Stimulated activated CD8-positive, alpha-beta memory T cell treated with anti-CD3 and anti-CD28 coated beads, Interleukin-15, amount 100 ng/mL, for 48 hours (primary cell): Measurements from ENCODE around the gene ELOVL6.
"Not testable (repeated sequence)": the region's sequence is repeated elsewhere in the genome, so short reads cannot be mapped to it uniquely, and the experiment has no call there.

Source experiments
- DNase-seq, 2 donors: peaks; one replicate each; pipeline ENCODE4 v3.0.0-alpha.2; 2020; ENCODE audit warnings: low read depth in 2 of 2

Gene ELOVL6

GRCh38 chr4:110196871-110197528 is 1.4 kb downstream of the ELOVL6 start:
- DNase-seq: peak; percentile 25 to 32

- DNase-seq: peak; percentile 43 to 45
Measured at GRCh38 chr4:110196206-110196870, 2.1 kb downstream of the ELOVL6 start.

DNA sequence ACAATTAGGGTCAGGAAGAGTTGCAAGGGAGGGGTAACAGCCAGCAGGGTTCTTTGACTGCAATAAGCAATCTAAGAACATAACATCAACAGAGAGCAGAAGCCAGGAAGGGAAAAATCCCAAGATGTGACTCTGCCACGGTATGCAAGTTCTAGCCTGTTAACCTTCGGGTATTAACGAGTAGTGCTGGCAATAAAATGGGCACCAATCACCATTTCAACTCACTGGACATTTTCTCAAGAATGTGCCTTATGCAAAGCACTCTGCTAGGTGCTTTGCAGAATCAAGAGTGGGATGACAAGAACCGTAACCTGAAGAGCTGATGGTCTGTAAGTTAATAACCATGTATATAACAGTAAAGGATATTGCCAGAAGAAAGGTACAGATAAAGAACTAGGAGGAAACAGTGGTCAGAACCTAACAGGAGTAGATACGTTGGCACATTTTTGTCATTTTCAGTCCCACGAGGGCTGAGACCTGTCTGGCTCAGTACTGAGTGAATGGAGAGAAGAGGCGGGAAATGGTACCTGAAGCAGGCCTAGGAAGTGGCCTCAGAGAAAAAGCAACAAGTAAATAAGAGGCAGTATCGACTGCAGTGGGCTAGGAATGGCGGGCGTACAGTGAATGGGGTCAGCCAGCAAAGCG is 2.7 kb downstream of the ELOVL6 start:
- DNase-seq: no peak

- DNase-seq: peak; percentile 54 to 69
Measured at GRCh38 chr4:110193822-110194761, 4.3 kb downstream of the ELOVL6 start.

GRCh38 chr4:110193287-110193686 is 5.1 kb downstream of the ELOVL6 start:
- not testable (repeated sequence) for DNase-seq

DNA sequence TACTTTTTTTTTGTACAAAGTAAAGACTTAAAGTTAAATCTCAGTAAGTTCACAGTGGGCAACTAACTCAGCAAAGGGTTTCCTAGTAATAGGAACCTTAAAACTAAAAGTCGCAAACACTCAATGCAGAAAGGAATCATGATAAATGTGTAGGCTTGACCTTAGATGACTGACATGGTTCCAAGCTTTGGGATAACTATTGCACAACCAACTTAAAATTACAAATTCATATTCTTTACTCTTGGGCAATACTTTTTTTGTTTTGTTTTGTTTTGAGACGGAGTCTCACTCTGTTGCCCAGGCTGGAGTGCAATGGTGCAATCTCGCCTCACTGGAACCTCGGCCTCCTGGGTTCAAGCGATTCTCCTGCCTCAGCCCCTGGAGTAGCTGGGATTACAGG is 8.2 kb downstream of the ELOVL6 start:
- no peak for DNase-seq

- no peak for DNase-seq
Measured at GRCh38 chr4:110188113-110188512, 10.3 kb downstream of the ELOVL6 start.

GRCh38 chr4:110184791-110185155 is 13.6 kb downstream of the ELOVL6 start:
- DNase-seq: no peak

- no peak for DNase-seq
Measured at GRCh38 chr4:110184140-110184790, 14.2 kb downstream of the ELOVL6 start.

DNA sequence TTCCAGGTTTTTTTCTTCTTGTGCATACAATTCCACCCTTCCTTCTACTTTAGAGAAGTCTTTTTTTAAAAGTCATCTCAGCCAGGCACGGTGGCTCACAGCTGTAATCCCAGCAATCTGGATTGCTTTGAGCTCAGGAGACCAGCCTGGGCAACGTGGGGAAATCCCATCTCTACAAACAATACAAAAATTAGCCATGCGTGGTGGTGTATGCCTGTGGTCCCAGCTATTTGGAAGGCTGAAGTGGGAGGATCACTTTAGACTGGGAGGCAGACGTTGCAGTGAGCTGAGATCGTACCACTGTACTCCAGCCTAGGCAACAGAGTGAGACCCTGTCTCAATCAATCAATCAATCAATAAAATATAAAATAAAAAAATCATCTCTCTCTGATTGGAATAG is 14.8 kb downstream of the ELOVL6 start:
- DNase-seq: no peak

DNA sequence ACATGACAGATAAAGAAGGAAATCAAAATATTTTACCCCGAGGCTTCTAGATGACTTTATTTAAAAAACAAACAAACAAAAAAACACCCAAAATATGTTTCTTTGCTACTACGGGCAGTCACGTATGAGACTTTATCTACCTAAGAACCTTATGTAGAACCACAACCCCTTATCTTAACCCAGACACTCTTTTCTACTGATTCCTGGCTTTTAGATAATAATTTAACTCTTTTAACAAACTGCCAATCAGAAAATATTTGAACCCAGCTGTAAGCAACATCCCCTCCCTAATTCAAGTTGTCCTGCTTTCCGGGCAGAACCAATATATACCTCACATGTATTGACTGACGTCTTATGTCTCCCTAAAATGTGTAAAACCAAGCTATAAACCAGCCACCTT is 15.4 kb downstream of the ELOVL6 start:
- DNase-seq: no peak

DNA sequence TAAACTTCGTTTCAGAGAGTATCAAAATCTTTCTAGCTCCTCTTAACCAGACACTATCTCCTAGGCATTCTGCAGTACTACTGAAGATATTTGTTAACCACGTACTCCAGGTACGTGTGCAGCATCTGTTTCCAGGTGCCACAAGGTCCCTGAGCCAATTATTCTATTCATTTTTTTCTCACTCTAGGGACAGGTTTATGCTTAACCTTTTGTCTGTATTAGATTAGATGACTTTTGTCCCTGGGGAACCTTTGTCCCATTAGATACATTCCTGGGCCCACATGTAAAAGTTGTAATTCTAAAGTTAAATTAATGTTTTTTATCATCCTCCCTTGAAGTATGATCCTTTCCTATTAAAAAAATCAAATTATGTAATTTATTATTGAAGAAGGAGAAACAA is 16.5 kb downstream of the ELOVL6 start:
- no peak for DNase-seq

DNA sequence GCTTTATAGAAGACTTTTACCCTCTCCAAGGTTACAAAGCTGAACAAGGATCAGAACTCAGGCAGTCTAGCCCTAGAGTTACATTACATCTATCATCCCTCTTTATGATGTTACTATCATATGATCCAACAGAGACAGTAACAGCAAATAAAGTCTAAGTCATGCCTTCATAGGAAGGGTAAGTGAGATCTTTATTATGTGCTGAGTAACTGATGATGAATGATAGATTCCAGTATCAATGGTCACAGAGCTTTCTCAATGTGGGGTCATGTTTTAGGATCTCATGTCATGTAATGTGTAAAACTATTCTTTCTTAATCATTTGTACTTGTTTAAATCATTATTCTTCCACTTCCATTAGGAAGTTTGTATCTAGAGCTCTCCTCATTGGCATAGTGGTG is 22.8 kb downstream of the ELOVL6 start:
- DNase-seq: no peak

DNA sequence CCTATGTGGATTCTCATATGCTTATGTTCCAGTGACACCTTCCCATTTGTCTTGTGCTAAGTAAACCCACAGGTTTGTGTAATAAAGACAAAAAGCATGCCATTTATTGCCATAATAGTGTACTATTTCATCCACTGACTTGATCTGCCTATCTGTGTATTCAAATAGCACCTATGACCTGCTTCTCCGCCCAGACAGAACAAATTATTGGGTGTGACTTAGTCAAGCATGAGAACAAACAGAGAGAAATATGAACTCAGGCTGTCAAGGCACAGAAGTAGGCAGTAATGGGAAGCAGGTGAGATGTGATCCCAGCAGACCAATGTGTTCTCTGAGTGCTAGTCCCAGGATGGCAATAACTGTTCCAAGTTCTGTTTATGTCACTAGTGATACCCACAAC is 25.4 kb downstream of the ELOVL6 start:
- no peak for DNase-seq

- no peak for DNase-seq
Measured at GRCh38 chr4:110171971-110172370, 26.4 kb downstream of the ELOVL6 start.

DNA sequence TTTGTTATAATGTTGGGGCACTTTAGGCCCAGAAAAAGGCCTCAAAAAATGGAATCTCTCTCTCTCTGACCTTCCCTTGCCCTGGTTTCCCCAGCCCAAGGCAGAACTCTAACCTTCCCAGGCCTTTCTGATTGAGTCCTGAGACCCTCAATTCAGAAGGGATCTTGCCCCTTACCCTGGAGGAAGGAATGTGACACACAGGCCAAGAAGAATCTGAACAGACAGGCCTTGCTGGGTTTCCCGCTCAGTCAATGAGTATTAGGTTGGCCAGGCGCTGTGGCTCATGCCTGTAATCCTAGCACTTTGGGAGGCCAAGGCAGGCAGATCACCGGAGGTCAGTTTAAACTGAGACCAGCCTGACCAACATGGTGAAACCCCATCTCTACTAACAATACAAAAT is 27.6 kb downstream of the ELOVL6 start:
- no peak for DNase-seq

DNA sequence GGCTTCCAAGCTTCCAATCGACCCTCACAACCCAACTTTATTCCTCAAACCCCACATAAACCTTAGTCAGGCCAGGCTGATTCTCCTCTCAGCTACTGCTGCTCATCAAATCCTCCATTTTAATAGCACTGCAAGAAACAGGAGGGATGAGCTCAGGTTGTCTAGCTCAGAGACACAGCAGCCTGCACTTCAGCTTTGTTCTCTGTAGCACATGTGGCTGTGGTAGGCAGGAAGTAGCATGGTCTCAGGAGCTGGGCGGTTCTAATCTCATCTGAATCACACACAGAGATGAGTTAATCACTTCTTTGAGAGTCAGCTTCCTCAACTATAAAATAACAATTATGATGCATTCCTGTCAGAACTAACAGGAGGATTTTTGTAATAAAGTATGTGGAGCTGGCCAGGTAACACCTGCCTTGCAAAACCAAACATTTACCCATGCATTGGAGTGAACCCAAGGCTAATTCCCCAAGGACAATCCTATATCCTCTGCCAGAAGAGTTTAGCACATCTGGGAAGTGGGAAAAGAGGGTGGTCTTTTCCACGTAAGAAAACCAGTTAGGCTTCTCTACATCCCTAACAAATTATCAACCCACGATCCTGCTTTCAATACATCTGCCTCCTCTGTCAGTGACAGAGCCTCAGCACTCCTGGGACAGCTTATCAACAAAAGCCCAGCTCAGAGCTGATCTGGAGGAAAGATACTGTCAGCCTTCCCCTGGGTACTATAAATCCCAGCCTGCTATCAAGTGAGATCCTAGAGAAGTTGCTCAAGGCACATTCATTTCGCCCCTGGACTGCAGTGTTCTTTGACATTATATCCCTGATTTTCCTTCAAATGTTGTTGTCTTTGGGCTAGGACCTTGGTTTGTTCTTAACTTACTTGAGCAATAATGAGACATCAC is 32.8 kb downstream of the ELOVL6 start:
- DNase-seq: peak; percentile 26 to 48

GRCh38 chr4:110164856-110165255 is 33.6 kb downstream of the ELOVL6 start:
- DNase-seq: no peak

- DNase-seq: no peak
Measured at GRCh38 chr4:110164251-110164650, 34.2 kb downstream of the ELOVL6 start.

DNA sequence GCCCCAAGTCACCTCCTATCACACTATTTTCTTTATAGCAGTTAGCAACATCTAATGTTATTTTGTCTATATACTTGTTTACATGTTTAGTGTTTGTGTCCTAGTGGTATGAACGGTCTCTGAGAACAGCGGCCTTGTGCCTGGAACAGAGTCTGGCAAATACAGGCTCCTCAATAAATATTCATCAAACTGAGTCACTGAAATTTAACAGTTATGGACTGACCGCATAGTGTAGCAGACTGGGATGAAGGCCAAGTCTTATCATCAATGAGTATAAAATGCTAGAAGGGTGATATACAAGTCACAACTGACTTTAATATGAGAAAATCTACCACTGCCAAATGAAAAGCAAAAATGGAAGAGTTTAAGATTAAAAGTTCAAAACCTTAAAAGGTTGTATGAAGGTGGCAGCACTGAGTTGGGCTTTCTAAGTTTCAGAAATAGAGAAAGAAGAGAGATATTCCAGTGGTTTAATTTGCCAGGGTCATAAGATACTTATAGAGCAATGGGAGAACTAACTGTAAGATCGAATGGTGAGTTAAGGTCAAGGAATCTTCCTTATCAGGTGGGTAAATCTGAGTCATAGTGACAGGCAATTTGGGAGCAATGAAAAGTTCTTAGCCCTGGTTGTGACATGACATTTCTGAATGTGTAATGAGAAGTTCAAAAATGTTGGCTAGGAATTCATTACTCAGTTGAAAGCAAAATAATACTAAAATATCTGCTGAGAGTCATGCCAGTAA is 34.9 kb downstream of the ELOVL6 start:
- no peak for DNase-seq
